Suprapubic skin (tissue), 4 donors: ENCODE results near the gene ATP6V1F.

Source experiments
- CTCF ChIP-seq, 2 donors: fragments of 200-600 bp in 1 of 2; fragments of 450-650 bp in 1 of 2; sonication (generic) in 1 of 2; IDR thresholded peaks; one replicate each; pipeline ENCODE4 v1.5.1; 2016 to 2019; ENCODE audit warnings: antibody characterized with exemption in 2 of 2, mild to moderate bottlenecking in 1 of 2, moderate library complexity in 1 of 2
- POLR2A ChIP-seq, 2 donors: fragments of 450-650 bp; IDR thresholded peaks; one replicate each; pipeline ENCODE4 v1.6.1; 2017; ENCODE audit warnings: antibody characterized with exemption in 2 of 2, mild to moderate bottlenecking in 2 of 2, moderate library complexity in 2 of 2
- POLR2AphosphoS5 ChIP-seq, 3 donors: sonication (generic); formaldehyde crosslinking; IDR thresholded peaks; one replicate each; pipeline ENCODE4 v1.6.1; 2017; ENCODE audit warnings: antibody characterized with exemption in 3 of 3

GRCh38 chr7:128884561-128885369 is 22.1 kb downstream of the ATP6V1F start:
- no peak for TF ChIP-seq CTCF (IDR thresholded peaks at IDR 0.05)
- TF ChIP-seq POLR2A (IDR thresholded peaks at IDR 0.05), result no peak
- TF ChIP-seq POLR2AphosphoS5 (IDR thresholded peaks at IDR 0.05), result no peak
